Neuronal stem cell (in vitro differentiated cells): ENCODE data around the gene NTN4.
"Not testable (repeated sequence)": the region's sequence is repeated elsewhere in the genome, so short reads cannot be mapped to it uniquely, and the experiment has no call there.

Source experiments
- DNase-seq: peaks from one replicate; pipeline ENCODE4 v3.0.0-alpha.2; 2013; ENCODE audit warnings: low spot score
- H2AFZ ChIP-seq: one replicate; pipeline ENCODE4 v1.6.1; 2013; ENCODE audit warnings: mild to moderate bottlenecking, low read length, inconsistent platforms
- H2AK5ac ChIP-seq: 2 replicates; pipeline ENCODE4 v1.6.1; 2013; ENCODE audit warnings: low read depth, mild to moderate bottlenecking, inconsistent platforms, low read length, moderate library complexity, mixed read lengths
- H2BK120ac ChIP-seq: 2 replicates; pipeline ENCODE4 v1.6.1; 2013; ENCODE audit warnings: low read depth, mild to moderate bottlenecking, inconsistent platforms, low read length, moderate library complexity, mixed read lengths
- H2BK12ac ChIP-seq: one replicate; pipeline ENCODE4 v1.6.1; 2013; ENCODE audit warnings: low read length, inconsistent platforms
- H2BK15ac ChIP-seq: 2 replicates; pipeline ENCODE4 v1.6.1; 2013; ENCODE audit warnings: mild to moderate bottlenecking, low read length, inconsistent platforms, mixed read lengths
- H2BK5ac ChIP-seq: one replicate; pipeline ENCODE4 v1.6.1; 2013; ENCODE audit warnings: inconsistent platforms, mild to moderate bottlenecking, low read length, moderate library complexity
- H3K14ac ChIP-seq: one replicate; pipeline ENCODE4 v1.6.1; 2013; ENCODE audit warnings: low read length, inconsistent platforms
- H3K18ac ChIP-seq: 2 replicates; pipeline ENCODE4 v1.6.1; 2013; ENCODE audit warnings: low read length, inconsistent platforms
- H3K23ac ChIP-seq: 2 replicates; pipeline ENCODE4 v1.6.1; 2013; ENCODE audit warnings: low read depth, mild to moderate bottlenecking, mixed read lengths, low read length, inconsistent platforms; ENCODE audit not compliant: poor library complexity
- H3K27ac ChIP-seq: replicated peaks from 3 replicates; pipeline ENCODE4 v1.5.1; 2013; ENCODE audit warnings: low read length, inconsistent platforms
- H3K27me3 ChIP-seq, 3 experiments: 2 replicates each; pipeline ENCODE4 v1.6.1; 2013; ENCODE audit warnings: low read length in 3 of 3, mild to moderate bottlenecking in 2 of 3, inconsistent platforms in 1 of 3, low read depth in 1 of 3, mixed read lengths in 1 of 3, moderate library complexity in 1 of 3; ENCODE audit not compliant: control insufficient read depth in 3 of 3, insufficient read depth in 3 of 3
- H3K36me3 ChIP-seq, 2 donors: replicated peaks in 1 of 2; 2 replicates each; pipeline ENCODE4 v1.6.1; 2013; ENCODE audit warnings: low read length in 2 of 2; ENCODE audit not compliant: control insufficient read depth in 2 of 2, insufficient read depth in 2 of 2
- H3K4ac ChIP-seq: 2 replicates; pipeline ENCODE4 v1.6.1; 2013; ENCODE audit warnings: inconsistent platforms, mild to moderate bottlenecking, low read length, moderate library complexity
- H3K4me1 ChIP-seq, 2 donors: 1 replicate in 1 of 2; 2 replicates in 1 of 2; pipeline ENCODE4 v1.6.1; 2013; ENCODE audit warnings: low read length in 2 of 2, low read depth in 1 of 2; ENCODE audit not compliant: control insufficient read depth in 2 of 2, insufficient read depth in 1 of 2
- H3K4me2 ChIP-seq: one replicate; pipeline ENCODE4 v1.6.1; 2013; ENCODE audit warnings: mild to moderate bottlenecking, low read length, inconsistent platforms; ENCODE audit not compliant: insufficient read depth, poor library complexity, severe bottlenecking
- H3K4me3 ChIP-seq, 2 donors: 2 replicates each; pipeline ENCODE4 v1.5.1; 2013; ENCODE audit warnings: low read length in 2 of 2, mild to moderate bottlenecking in 2 of 2, inconsistent platforms in 1 of 2, moderate library complexity in 1 of 2
- H3K79me1 ChIP-seq: one replicate; pipeline ENCODE4 v1.6.1; 2013; ENCODE audit warnings: low read depth, mild to moderate bottlenecking, inconsistent platforms, low read length, moderate library complexity
- H3K9ac ChIP-seq: one replicate; pipeline ENCODE4 v1.6.1; 2013; ENCODE audit warnings: mild to moderate bottlenecking, low read depth, low read length, inconsistent platforms; ENCODE audit not compliant: poor library complexity
- H3K9me3 ChIP-seq, 2 donors: replicated peaks in 1 of 2; 2 replicates each; pipeline versions ENCODE3 to v1.6.1; 2013; ENCODE audit warnings: low read length in 2 of 2, mild to moderate bottlenecking in 2 of 2, inconsistent platforms in 1 of 2, low read depth in 1 of 2, mixed read lengths in 1 of 2, moderate library complexity in 1 of 2; ENCODE audit not compliant: control insufficient read depth in 2 of 2, insufficient read depth in 1 of 2
- H4K8ac ChIP-seq: one replicate; pipeline ENCODE4 v1.6.1; 2013; ENCODE audit warnings: low read depth, mild to moderate bottlenecking, inconsistent platforms, low read length, moderate library complexity
- H4K91ac ChIP-seq: one replicate; pipeline ENCODE4 v1.6.1; 2013; ENCODE audit warnings: low read length, low read depth, mild to moderate bottlenecking, inconsistent platforms; ENCODE audit not compliant: poor library complexity
- WGBS, 2 donors: extraction: QIAGEN DNeasy Blood & Tissue Kit; methylation state at CpG; one replicate each; pipeline ENCODE4 v1.1.7; 2013; ENCODE audit warnings: missing lambda C conversion rate in 2 of 2, mixed read lengths in 1 of 2; ENCODE audit not compliant: insufficient read length in 2 of 2, insufficient replicate concordance in 1 of 2; ENCODE audit errors: extremely low coverage in 2 of 2; 5-methylcytosine and 5-hydroxymethylcytosine counted together

Gene NTN4

DNA sequence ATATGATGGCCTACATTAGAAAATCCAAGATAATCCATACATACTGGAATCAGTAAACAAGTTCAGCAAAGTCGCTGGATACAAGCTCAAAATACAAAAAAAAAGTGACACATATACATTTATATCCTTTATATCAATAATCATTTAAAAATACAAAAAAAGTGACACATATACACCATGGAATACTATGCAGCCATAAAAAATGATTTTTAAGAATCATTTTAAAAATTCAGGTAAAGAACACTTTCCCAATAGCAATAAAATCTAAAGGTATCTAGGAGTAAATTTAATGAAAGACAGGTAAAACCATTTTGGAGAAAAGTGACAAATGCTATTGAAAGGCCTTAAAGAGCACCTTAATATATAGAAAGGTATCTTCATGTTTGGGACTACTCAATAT is 111.9 kb downstream of the NTN4 start:
- no peaks in the 10 kb centered on the region for H3K79me1 ChIP-seq
- no peak overlapping the region for H3K18ac ChIP-seq
- H3K4me3 ChIP-seq = no peak overlapping the region
- DNase-seq = no peak
- H2BK12ac ChIP-seq = no peak overlapping the region
- no peak overlapping the region for H2AFZ ChIP-seq
- no peak overlapping the region for H3K4ac ChIP-seq
- no CpG with 5 or more reads among the region's 1 CpG for WGBS, 2 donors
- H2AK5ac ChIP-seq = no peak overlapping the region
- H3K36me3 ChIP-seq = no peaks in the 10 kb centered on the region
- H3K23ac ChIP-seq = no peak overlapping the region
- no peak overlapping the region for H2BK15ac ChIP-seq
- no peaks in the 10 kb centered on the region for H3K9me3 ChIP-seq
- peaks cover 0 to 2% of the 10 kb centered on the region in 2 donors for H3K4me1 ChIP-seq
- no peak overlapping the region for H2BK5ac ChIP-seq
- no peak overlapping the region for H4K8ac ChIP-seq
- no peak overlapping the region for H3K27ac ChIP-seq
- H4K91ac ChIP-seq = no peak overlapping the region
- H3K14ac ChIP-seq = no peak overlapping the region
- no peak overlapping the region for H3K4me2 ChIP-seq
- no peak overlapping the region for H2BK120ac ChIP-seq
- no peaks in the 10 kb centered on the region for H3K27me3 ChIP-seq
- no peak overlapping the region for H3K9ac ChIP-seq

DNA sequence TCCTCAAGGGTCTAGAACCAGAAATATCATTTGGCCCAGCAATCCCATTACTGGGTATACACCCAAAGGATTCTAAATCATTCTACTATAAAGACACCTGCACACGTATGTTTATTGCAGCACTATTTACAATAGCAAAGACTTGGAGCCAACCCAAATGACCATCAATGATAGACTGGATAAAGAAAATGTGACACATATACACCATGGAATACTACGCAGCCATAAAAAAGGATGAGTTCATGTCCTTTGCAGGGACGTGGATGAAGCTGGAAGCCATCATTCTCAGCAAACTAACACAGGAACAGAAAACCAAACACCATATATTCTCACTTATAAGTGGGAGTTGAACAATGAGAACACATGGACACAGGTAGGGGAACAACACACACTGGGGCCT is 112.8 kb downstream of the NTN4 start:
- not testable (repeated sequence) for H2BK12ac ChIP-seq, H2AK5ac ChIP-seq, H3K4ac ChIP-seq, H3K36me3 ChIP-seq, H3K4me2 ChIP-seq, H3K4me1 ChIP-seq, H3K18ac ChIP-seq, H3K27ac ChIP-seq, H2BK5ac ChIP-seq, H4K91ac ChIP-seq, H2BK120ac ChIP-seq, H3K9ac ChIP-seq, H2BK15ac ChIP-seq, DNase-seq, H3K4me3 ChIP-seq, H3K9me3 ChIP-seq, H3K23ac ChIP-seq, H3K27me3 ChIP-seq, H4K8ac ChIP-seq, H2AFZ ChIP-seq, H3K79me1 ChIP-seq, H3K14ac ChIP-seq
- no CpG with 5 or more reads among the region's 3 CpGs for WGBS, 2 donors

DNA sequence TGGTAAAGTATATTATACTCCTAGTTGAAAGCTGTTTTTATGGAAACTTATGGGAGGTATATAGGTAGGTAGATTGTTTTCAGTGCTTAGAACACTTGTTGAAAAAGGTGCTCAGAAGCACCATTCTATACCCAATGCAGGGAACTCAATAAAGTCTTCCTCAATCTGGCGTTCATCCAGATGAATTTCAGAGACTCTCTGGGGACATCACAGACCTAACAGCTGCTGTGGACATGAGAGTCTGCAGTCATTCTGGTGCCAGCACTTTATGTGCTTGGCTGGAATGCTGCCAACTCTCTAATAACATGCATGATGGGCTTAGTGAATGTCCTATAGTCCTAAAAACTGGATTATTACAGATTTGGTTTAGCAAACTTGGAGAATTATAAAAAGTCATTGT is 115.9 kb downstream of the NTN4 start:
- Histone ChIP-seq H3K4ac (no peak overlapping the region), H2BK12ac (no peak overlapping the region), H3K23ac (no peak overlapping the region), H2BK15ac (no peak overlapping the region), H4K8ac (no peak overlapping the region), H3K14ac (no peak overlapping the region), H3K36me3 (no peaks in the 10 kb centered on the region), H3K27me3 (peaks cover 0 to 2% (median 0%) of the 10 kb centered on the region in 3 experiments), H4K91ac (no peak overlapping the region), H3K79me1 (no peaks in the 10 kb centered on the region), H2AFZ (no peak overlapping the region), H3K4me3 (no peak overlapping the region), H2BK5ac (no peak overlapping the region), H3K9ac (no peak overlapping the region), H2AK5ac (no peak overlapping the region), H2BK120ac (no peak overlapping the region), H3K4me1 (no peaks in the 10 kb centered on the region), H3K18ac (no peak overlapping the region), H3K9me3 (no peaks in the 10 kb centered on the region), H3K4me2 (no peak overlapping the region), H3K27ac (no peak overlapping the region)
- DNase-seq = no peak
- WGBS, 2 donors = no CpG with 5 or more reads among the region's 1 CpG

DNA sequence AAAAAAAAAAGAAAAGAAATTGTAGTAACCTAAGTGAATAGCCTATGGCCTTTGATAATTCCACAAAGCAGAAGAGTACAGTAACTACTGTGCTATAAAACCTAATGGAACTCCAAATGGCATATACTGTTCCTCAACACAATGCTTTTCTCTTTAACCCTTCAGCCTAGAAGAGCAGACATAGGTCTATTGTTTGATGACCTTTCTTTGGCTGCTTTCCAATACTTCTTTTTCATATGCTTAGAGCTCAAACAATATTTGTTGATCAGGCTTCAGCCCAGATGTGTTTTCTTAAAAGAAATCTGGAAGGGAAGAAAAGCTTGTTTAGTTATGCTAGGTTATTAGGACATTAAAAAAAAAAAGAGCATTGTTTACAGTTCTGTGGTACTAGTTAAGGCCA is 116.4 kb downstream of the NTN4 start:
- Histone ChIP-seq H3K27me3 (peaks cover 0 to 2% (median 0%) of the 10 kb centered on the region in 3 experiments), H3K36me3 (no peaks in the 10 kb centered on the region), H2BK5ac (no peak overlapping the region), H3K79me1 (no peaks in the 10 kb centered on the region), H3K23ac (no peak overlapping the region), H4K91ac (no peak overlapping the region), H2AK5ac (no peak overlapping the region), H3K4me3 (no peak overlapping the region), H2BK12ac (no peak overlapping the region), H2BK15ac (no peak overlapping the region), H2BK120ac (no peak overlapping the region), H3K9me3 (no peaks in the 10 kb centered on the region), H4K8ac (no peak overlapping the region), H3K4ac (no peak overlapping the region), H3K4me1 (no peaks in the 10 kb centered on the region), H2AFZ (no peak overlapping the region), H3K9ac (no peak overlapping the region), H3K18ac (no peak overlapping the region), H3K4me2 (no peak overlapping the region), H3K14ac (no peak overlapping the region), H3K27ac (no peak overlapping the region)
- no peak for DNase-seq
